A673 (cell line): ENCODE data around the gene DHRS1. TPM values are rescaled to one million over a fixed set of nuclear protein-coding genes. Genes with fewer than 3 reads are reported as not detected.

ENCODE experiments used
- BruUV-seq: library from RNA; stranded (reverse); fragments of 400-500 nt; replicated peaks from 2 replicates; lab custom pipeline; 2021; lab: Mats Ljungman, UMichigan
- CTCF ChIA-PET: fragments of 300-600 bp; sonication (Branson Sonifier 250); formaldehyde crosslinking; loops from one replicate; lab custom pipeline; 2022; ENCODE audit warnings: antibody characterized with exemption; lab: Charles Lee
- POLR2A ChIA-PET: fragments of 300-600 bp; sonication (Branson Sonifier 250); formaldehyde crosslinking; loops from one replicate; lab custom pipeline; 2022; ENCODE audit warnings: antibody characterized with exemption; ENCODE audit not compliant: low non-redundant PET; lab: Charles Lee
- DNase-seq: peaks from one replicate; pipeline ENCODE4 v3.0.0-alpha.2; 2015; ENCODE audit warnings: low spot score
- H3K27ac ChIP-seq: fragments of 200-600 bp; sonication (generic); 2 replicates; pipeline ENCODE4 v1.5.1; 2016; ENCODE audit warnings: mixed run types, low read depth, mild to moderate bottlenecking, mixed read lengths, antibody characterized with exemption, low read length; ENCODE audit not compliant: poor library complexity, severe bottlenecking
- H3K27me3 ChIP-seq: fragments of 200-600 bp; sonication (generic); replicated peaks from 2 replicates; pipeline ENCODE4 v1.6.1; 2017; ENCODE audit warnings: mixed run types, low read depth, mild to moderate bottlenecking, mixed read lengths, antibody characterized with exemption, low read length; ENCODE audit not compliant: insufficient read depth, poor library complexity
- H3K36me3 ChIP-seq: fragments of 200-600 bp; sonication (generic); 2 replicates; pipeline ENCODE4 v1.6.1; 2016; ENCODE audit warnings: mixed run types, mild to moderate bottlenecking, mixed read lengths, antibody characterized with exemption, low read length; ENCODE audit not compliant: insufficient read depth, poor library complexity, severe bottlenecking
- H3K4me1 ChIP-seq: fragments of 200-600 bp; sonication (generic); 2 replicates; pipeline ENCODE4 v1.6.1; 2017; ENCODE audit warnings: mixed run types, mild to moderate bottlenecking, mixed read lengths, antibody characterized with exemption, low read length; ENCODE audit not compliant: insufficient read depth, poor library complexity, severe bottlenecking
- H3K4me3 ChIP-seq: fragments of 200-600 bp; sonication (generic); 2 replicates; pipeline ENCODE4 v1.5.1; 2016; ENCODE audit warnings: low read depth, mixed run types, mild to moderate bottlenecking, mixed read lengths, low read length; ENCODE audit not compliant: poor library complexity, severe bottlenecking
- H3K9me3 ChIP-seq: fragments of 200-600 bp; sonication (generic); 2 replicates; pipeline ENCODE4 v1.6.1; 2016; ENCODE audit warnings: mixed run types, low read depth, mild to moderate bottlenecking, mixed read lengths, antibody characterized with exemption, low read length; ENCODE audit not compliant: poor library complexity, severe bottlenecking
- CTCF ChIP-seq: fragments of 300-800, 200-600 bp; sonication (generic); conservative IDR thresholded peaks from 2 replicates; pipeline ENCODE4 v1.5.1; 2017; ENCODE audit warnings: low read depth, mild to moderate bottlenecking, antibody characterized with exemption, low read length, moderate library complexity, mixed read lengths
- EZH2 ChIP-seq: fragments of 200-600 bp; sonication (generic); IDR thresholded peaks from 2 replicates; pipeline ENCODE4 v1.6.1; 2017; ENCODE audit warnings: borderline replicate concordance, low read depth, mild to moderate bottlenecking, mixed read lengths, antibody characterized with exemption, low read length; ENCODE audit not compliant: poor library complexity, severe bottlenecking
- intact Hi-C: fragments of 100-400 bp; cut with micrococcal nuclease; formaldehyde crosslinking; loops from one replicate; pipeline ENCODE4 v1.10.0; 2022; ENCODE audit not compliant: unreplicated experiment
- total RNA-seq: library from RNA; stranded (reverse); gene quantifications from 2 replicates; pipeline ENCODE4 v1.2.3, GENCODE V29; 2021

Gene DHRS1
- total RNA-seq, 1 experiment from 2014 or later: 13.3 TPM

- intact Hi-C loops: no loop called here
- BruUV-seq: no TSS peak
Observed at GRCh38 chr14:24292118-24292807, 7.3 kb downstream of the DHRS1 start.

GRCh38 chr14:24291446-24292117 is 8.0 kb downstream of the DHRS1 start:
- Histone ChIP-seq H3K27ac (no peak overlapping the region), H3K9me3 (no peaks in the 10 kb centered on the region), H3K4me1 (no peaks in the 10 kb centered on the region), H3K4me3 (no peak overlapping the region), H3K27me3 (no peaks in the 10 kb centered on the region), H3K36me3 (no peaks in the 10 kb centered on the region)
- intact Hi-C loops: no loop called here
- no TSS peak for BruUV-seq
- DNase-seq: no peak
- POLR2A ChIA-PET: no interaction called here
- CTCF ChIA-PET: no interaction called here
- TF ChIP-seq EZH2 (no peak), CTCF (no peak)

More at GRCh38 chr14:24292118-24292807, 7.3 kb downstream of the DHRS1 start:
- Histone ChIP-seq H3K4me3 (no peak overlapping the region), H3K27ac (no peak overlapping the region), H3K9me3 (no peaks in the 10 kb centered on the region), H3K36me3 (no peaks in the 10 kb centered on the region), H3K4me1 (no peaks in the 10 kb centered on the region), H3K27me3 (no peaks in the 10 kb centered on the region)
- no peak for DNase-seq
- CTCF ChIA-PET: no interaction called here
- POLR2A ChIA-PET: no interaction called here
- TF ChIP-seq EZH2: no peak

GRCh38 chr14:24290746-24291145 is 8.8 kb downstream of the DHRS1 start:
- H3K4me3 ChIP-seq: no peak overlapping the region
- H3K27me3 ChIP-seq: no peaks in the 10 kb centered on the region
- no peak overlapping the region for H3K27ac ChIP-seq
- intact Hi-C loops: no loop called here
- DNase-seq: no peak
- ChIA-PET POLR2A (no interaction called here), CTCF (no interaction called here)
- H3K4me1 ChIP-seq: no peaks in the 10 kb centered on the region
- TF ChIP-seq CTCF (no peak), EZH2 (no peak)
- no TSS peak for BruUV-seq
- no peaks in the 10 kb centered on the region for H3K9me3 ChIP-seq
- H3K36me3 ChIP-seq: no peaks in the 10 kb centered on the region
